COR-L47 (cell line): ENCODE results near the gene ERMARD.
"Not testable (repeated sequence)": the region's sequence is repeated elsewhere in the genome, so short reads cannot be mapped to it uniquely, and the experiment has no call there.

Experiments used
- DNase-seq: peaks from one replicate; lab custom pipeline; 2025; lab: John Stamatoyannopoulos, UW

Gene ERMARD

DNA sequence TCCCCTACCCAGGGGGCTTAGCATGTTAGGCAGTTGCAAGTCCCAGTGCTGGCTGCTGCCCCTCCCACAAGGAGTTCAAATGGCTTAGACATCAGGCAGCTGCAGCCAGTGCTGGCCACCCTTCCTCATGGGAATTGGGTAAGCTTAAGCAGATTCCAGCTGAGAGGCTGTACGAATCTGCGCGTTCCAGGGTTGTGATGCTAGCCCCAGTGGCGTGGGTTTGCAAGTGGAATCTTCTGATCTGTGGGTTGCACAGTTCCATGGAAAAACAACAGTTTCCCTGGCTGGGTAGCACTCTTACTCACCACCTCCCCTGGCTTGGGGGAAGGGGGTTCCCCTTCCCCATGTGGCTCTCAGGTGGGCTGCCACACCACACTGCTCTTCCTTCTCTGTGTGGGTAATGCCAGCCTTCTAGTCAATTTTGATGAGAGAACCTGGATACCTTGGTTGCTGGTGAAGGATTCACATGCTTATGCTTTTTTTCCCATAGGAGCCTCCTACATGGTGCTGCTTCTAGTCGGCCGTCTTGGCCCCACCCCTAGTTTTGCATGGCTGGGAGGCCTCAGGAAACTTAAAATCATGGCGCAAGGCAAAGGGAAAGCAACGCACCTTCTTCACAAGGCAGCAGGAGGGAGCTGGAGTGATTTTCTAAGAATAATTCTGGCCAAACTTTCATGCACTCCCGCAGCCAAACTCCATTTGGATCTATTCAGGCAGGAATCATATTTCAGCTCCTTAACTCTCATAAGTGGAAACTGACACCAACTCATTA is 13.0 kb upstream of the ERMARD start:
- no peak for DNase-seq

GRCh38 chr6:169738976-169739529 is 12.4 kb upstream of the ERMARD start:
- no peak for DNase-seq

DNA sequence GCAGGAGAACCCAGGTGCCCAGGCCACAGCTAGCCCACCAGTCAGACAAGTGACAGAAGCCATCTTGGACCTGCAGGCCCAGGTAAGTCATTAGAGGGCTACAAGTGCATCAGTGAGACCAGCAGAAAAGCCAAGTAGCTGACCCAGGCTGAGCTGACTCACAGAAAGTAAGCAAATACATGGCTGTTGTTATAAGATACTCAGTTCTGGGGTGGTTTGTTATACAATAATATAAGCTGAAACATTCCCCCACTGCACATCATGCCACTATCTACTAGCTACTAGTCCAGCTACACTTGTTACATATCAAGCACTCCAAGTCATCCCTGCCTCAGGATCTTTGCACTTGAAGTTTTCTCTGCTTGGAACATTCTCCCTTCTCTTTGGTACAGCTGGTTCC is 10.1 kb upstream of the ERMARD start:
- DNase-seq, result no peak

DNA sequence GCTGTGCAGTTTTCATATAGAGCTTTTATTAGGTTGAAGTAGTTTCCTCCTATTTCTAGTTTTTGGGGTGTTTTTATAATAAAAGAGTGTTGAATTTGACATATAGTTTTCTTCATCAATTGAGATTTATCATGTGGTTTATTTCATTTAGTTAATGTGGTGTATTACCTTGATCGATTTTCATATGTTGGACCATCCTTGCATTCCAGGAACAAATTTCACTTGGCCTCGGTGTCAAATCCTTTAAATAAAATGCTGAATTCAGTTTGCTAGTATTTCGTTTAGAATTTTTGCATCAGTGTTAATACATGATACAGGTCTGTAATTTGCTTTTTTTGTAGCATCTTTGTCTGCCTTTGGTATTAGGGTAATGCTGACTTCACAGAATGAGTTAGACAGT is 6.0 kb upstream of the ERMARD start:
- no peak for DNase-seq

DNA sequence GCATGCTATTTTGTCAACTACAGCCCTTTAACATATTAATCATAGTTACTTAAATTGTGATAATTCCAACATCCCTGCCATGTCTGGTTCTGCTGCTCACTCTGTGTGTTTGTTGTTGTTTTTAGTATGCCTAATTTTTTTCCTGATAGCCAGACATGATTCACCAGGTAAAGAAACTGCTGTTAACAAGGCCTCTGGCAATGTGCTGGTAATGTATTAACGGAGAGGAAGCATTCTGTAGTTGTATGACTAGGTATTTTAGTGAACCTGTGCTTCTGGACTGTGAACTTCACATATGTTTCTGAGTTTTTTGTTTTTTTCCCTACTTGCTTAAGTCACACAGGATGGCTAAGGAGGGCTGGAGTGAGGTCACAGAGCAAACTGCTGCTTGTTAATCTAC is 4.9 kb upstream of the ERMARD start:
- no peak for DNase-seq

DNA sequence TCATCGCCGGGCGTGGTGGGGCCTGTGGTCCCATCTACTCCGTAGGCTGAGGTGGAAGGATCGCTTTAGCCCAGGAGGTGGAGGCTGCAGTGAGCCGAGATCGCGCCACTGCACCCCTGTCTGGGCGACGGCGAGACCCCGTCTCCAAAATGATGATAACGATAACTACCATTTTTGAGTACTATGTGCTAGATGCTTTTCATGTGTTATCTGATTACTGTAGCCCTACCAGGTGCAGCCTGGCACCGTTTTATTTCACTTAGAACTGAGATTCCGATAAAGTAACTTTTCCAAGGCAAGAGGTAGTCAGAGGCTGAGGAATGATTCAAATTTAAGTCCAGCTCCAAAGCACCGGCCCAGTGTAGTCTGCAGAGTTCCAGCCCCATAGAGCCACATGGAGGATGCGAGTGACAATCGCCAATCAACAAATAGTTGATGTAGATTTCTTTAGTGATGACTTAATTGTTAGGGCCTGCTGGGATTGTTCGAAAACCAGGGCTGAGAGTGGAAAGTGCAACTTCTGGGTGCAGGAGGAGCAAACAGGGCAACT is 727 bp downstream of the ERMARD start:
- no peak for DNase-seq

DNA sequence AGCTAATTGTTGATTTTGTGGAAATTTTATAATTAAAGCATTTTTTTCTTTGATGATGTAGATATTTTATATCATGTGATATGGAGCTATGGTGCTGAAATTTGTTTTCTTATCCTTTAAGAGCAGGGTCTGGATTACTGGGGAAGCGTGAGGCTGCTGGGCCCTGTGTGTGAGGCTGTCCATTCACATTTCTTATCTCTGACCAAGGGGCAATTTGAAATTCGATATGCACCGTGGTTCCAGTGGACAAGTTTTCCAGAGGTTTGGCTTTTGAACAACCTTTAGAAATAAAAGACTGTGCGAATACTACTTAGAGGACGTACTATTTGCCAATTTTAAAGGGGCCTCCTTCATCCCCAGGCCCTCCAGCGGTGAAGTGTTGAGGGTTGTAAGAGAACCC is 3.7 kb downstream of the ERMARD start:
- no peak for DNase-seq

- DNase-seq, result no peak
Measured at GRCh38 chr6:169763308-169763707, 11.9 kb downstream of the ERMARD start.

GRCh38 chr6:169763881-169764280 is 12.5 kb downstream of the ERMARD start:
- DNase-seq, result no peak

DNA sequence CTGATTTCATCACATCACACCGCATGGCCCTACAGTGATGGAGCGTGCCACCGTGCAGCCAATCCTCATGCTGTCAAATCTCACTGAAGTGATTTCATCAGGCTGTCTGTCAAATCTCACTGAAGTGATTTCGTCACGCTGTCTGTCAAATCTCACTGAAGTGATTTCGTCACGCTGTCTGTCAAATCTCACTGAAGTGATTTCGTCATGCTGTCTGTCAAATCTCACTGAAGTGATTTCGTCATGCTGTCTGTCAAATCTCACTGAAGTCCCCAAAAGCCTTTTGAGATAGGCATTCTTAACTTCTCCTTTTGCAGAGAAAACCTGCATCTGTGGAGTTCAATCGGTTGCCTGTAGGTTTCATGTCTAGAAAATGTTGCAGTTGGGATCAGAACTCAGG is 14.4 kb downstream of the ERMARD start:
- not testable (repeated sequence) for DNase-seq

- no peak for DNase-seq
Measured at GRCh38 chr6:169766232-169766631, 14.8 kb downstream of the ERMARD start.

GRCh38 chr6:169766921-169767736 is 15.7 kb downstream of the ERMARD start:
- DNase-seq, result no peak

DNA sequence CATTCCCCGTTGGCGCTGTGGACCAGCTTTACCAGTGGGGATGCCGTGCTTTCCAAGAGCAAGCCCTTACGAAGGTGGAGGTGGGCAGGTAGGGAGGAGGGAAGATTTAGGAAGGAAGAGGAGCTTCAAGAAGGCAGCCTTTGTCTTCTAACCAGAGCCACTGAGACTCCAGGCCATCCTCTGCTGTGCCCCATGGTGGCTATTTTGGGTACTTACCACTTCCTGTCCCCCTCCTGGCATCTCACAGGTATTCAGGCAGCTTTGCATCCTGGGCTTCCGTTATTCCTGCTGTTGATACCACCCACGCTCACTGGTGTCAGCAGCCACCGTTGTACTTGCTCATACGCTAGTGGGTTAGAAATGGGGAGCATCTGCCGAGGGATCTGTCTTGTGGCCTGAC is 22.9 kb downstream of the ERMARD start:
- DNase-seq, result peak; percentile 4

DNA sequence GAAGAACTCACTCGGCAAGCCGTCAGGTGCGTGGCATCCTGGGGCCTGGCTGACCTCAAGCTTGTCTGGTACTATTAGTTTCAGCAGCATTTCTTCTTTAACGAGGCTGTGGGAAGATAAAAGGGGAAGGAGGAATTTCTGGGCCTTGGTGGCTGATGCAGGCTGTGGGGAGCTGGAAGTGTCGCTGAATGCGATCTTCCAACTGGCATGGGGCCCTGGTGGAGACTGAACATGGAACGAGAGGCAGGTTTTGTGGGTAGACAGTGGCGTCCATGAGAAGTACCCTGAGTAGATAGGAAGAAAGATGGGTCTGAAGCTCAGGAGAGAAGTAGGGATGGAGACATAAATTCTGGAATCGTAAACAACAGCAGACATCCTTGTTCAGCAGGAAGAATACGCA is 23.9 kb downstream of the ERMARD start:
- no peak for DNase-seq

DNA sequence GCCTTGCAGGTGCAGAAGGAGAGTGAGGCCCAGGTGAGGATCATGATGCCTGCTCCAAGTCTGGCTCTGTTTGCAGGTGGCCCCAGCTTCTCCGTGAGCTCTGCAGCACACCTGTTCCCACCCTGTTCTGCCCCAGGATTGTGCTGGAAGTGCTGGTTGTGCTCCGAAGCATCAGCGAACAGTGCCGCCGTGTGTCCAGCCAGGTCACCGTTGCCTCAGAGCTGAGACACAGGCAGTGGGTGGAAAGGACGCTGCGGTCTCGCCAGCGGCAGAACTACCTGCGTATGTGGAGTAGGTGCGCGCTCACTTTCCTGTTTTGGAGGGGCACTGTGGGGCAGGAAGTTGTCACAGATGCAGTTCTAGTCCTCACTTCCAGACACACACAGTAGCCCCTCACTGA is 25.0 kb downstream of the ERMARD start:
- no peak for DNase-seq

- DNase-seq, result no peak
Measured at GRCh38 chr6:169777896-169778295, 26.5 kb downstream of the ERMARD start.

DNA sequence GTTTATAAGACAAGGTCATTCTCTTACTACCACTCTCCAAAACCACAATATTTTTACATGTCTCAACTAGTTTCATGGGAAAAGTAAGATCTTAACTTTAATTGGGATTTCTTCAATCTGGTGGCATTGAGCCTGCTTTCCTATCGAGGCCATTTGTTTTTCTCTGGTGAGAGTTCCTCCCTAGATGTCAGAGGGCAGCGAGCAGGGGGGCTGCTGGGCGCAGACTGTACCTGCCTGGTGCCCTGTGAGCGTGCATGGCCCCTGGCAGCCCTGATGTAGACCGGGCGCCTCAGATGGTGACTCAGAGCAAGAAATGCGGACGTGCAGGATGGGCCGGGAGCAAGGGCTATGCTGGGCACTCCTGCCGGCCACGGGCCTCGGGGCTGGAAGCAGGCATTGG is 27.2 kb downstream of the ERMARD start:
- no peak for DNase-seq

DNA sequence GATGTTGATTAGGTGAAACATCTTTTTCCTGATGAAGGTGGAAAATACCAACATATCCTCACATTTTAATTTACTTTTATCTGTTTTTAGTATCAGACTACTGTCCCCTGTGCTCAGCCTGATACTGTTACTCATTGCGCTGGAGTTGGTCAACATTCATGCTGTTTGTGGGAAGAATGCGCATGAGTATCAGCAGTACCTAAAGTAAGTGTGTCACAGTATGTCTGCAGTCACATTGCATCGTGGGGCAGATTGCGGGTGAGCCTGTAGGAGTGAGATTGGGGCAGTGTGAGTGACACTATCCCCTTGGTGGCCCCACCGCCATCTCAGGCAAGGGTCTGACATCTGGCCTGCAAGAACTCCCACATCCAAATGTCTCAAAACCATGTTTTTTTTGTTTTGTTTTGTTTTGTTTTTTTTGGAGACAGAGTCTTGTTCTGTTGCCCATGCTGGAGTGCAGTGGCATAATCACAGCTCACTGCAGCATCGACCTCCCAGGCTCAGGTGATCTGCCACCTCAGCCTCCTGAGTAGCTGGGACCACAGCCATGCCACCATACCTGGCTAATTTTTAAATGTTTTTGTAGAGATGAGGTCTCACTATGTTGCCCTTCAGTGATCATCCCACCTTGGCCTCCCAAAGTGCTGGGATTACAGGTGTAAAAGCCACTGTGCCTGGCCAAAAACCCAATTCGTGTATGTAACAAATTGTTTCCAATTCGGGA is 27.8 kb downstream of the ERMARD start:
- no peak for DNase-seq

DNA sequence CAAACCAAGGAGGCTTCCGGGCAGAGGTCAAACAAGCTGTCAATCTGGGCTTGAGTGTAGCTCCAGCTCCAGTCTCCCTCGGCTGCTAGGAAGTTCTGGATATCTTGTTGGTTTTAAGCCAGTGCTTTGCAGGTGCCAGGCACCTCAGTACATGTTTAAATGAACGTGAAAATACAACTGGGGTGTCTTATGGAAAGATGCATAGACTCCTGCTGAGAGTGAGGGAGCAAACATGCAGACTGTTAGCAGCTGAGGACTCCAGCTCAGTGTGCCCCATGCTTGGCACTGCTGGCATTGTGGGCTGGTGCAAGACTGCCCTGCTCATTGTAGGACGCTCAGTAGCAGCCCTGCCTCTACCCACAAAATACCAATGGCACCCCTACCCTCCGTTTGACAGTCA is 28.5 kb downstream of the ERMARD start:
- DNase-seq, result no peak

DNA sequence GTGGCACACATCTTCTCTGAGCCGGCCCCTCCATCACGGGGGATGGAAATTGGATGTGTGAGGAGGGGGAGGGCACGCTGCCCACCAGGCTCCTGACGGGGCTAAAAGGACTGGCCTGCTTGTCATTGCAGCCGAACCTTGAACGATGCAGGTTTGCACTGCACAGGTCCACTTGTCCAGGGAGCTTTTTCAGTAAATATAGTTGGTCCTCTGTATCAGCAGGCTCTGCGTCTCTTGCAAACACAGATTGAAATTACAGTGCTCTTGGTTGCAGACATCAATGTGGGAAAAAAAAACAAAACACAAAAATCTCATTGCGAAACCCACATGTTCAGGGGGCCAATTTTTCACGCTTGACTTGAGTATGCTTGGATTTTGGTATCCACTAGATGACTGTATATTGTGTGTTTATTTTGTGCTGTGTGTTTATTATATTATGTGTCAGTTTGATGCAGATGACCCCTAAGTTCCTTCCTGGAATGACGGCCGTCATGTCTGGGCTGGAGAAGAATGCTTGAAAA is 29.2 kb downstream of the ERMARD start:
- no peak for DNase-seq

DNA sequence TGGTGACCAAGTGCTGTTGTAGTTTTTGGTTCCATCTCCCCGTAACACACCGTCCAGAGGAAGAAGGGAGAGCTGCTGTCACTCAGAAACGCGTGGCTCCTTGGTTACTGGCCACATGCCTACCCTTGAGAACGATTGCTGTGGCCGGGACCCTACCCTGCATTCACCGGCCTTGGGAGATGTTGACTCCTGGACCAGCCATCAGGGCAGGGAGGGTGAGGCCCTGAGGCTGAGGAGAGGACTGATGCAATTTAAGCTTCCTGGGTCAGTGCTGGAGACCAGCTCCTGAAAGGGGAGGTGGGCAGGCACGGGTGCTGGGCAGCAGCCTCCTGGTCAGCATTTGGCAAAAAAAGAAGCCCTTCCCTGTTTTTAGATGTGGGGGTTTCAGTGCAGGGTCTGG is 31.5 kb downstream of the ERMARD start:
- no peak for DNase-seq

DNA sequence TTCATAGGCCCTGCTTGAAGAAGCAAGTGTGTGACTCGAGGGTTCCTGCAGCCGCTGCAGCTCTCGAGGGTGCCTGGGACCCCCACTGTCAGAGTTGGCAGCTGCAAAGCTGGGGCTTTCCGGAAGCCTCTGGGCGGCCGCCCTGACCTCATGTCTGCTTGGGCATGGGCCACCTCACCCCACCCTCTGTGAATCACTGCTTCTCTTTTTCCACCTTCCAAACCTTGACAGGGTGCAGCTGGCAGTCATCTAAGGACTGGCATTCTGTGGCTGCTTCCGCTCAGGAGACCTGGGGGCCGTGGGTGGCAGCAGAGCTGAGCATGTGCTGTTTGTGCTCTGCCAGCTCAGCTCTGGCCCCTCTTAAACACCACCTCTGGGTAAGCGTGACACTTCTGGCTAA is 32.0 kb downstream of the ERMARD start:
- no peak for DNase-seq
